Chondrocyte (in vitro differentiated cells): ENCODE data around the gene C9orf50. TPM values are rescaled to one million over a fixed set of nuclear protein-coding genes. Genes with fewer than 3 reads are reported as not detected.
A peak's percentile ranks its signal among the peaks of the same experiment; 100 is the strongest.

ENCODE experiments used
- DNase-seq: peaks from one replicate; pipeline ENCODE4 v3.0.0; 2021; ENCODE audit warnings: mixed read lengths, low spot score
- H3K27ac Mint-ChIP-seq: one replicate; pipeline ENCODE4 v1.8.0; 2021; ENCODE audit warnings: mild to moderate bottlenecking, moderate library complexity, mixed read lengths; ENCODE audit not compliant: unreplicated experiment
- H3K27me3 Mint-ChIP-seq: 2 replicates; pipeline ENCODE4 v1.8.0; 2021; ENCODE audit warnings: low read depth, mixed read lengths
- H3K36me3 Mint-ChIP-seq: 2 replicates; pipeline ENCODE4 v1.8.0; 2021; ENCODE audit warnings: low read depth, mixed read lengths
- H3K4me1 Mint-ChIP-seq: 2 replicates; pipeline ENCODE4 v1.8.0; 2021; ENCODE audit warnings: low read depth, mild to moderate bottlenecking, mixed read lengths
- H3K4me3 Mint-ChIP-seq: one replicate; pipeline ENCODE4 v1.8.0; 2021; ENCODE audit warnings: mild to moderate bottlenecking, moderate library complexity, mixed read lengths; ENCODE audit not compliant: unreplicated experiment
- H3K9me3 Mint-ChIP-seq: 2 replicates; pipeline ENCODE4 v1.8.0; 2021; ENCODE audit warnings: low read depth, mixed read lengths
- CTCF ChIP-seq: fragments of 200-600 bp; sonication (generic); IDR thresholded peaks from 2 replicates; pipeline ENCODE4 v1.5.0; 2021; ENCODE audit warnings: antibody characterized with exemption, mild to moderate bottlenecking, moderate library complexity
- total RNA-seq: library from RNA; stranded (reverse); gene quantifications from 3 replicates; pipeline ENCODE4 v1.2.1, GENCODE V29; 2021

C9orf50 gene
- total RNA-seq, 1 donor from 2014 or later: 0.30 TPM

GRCh38 chr9:129617167-129617566, 3.7 kb downstream of the C9orf50 start:
- Mint-ChIP-seq H3K4me1 (peaks cover 30% of the 10 kb centered on the region), H3K9me3 (no peaks in the 10 kb centered on the region), H3K27ac (peak overlapping the region; percentile 78), H3K4me3 (no peak overlapping the region), H3K27me3 (no peaks in the 10 kb centered on the region), H3K36me3 (no peaks in the 10 kb centered on the region)
- TF ChIP-seq CTCF: peak; percentile 79
- no peak for DNase-seq

- H3K9me3 Mint-ChIP-seq: no peaks in the 10 kb centered on the region
- no peak overlapping the region for H3K27ac Mint-ChIP-seq
- peaks cover 36% of the 10 kb centered on the region for H3K4me1 Mint-ChIP-seq
- H3K4me3 Mint-ChIP-seq: no peak overlapping the region
- TF ChIP-seq CTCF: no peak
- DNase-seq: no peak
- no peaks in the 10 kb centered on the region for H3K27me3 Mint-ChIP-seq
- H3K36me3 Mint-ChIP-seq: no peaks in the 10 kb centered on the region
These were observed 5.3 kb downstream of the C9orf50 start for GRCh38 chr9:129615407-129616285.

- Mint-ChIP-seq H3K36me3 (no peaks in the 10 kb centered on the region), H3K4me1 (peaks cover 36% of the 10 kb centered on the region), H3K9me3 (no peaks in the 10 kb centered on the region), H3K27me3 (no peaks in the 10 kb centered on the region), H3K27ac (no peak overlapping the region), H3K4me3 (no peak overlapping the region)
- no peak for TF ChIP-seq CTCF
- DNase-seq: no peak
These were observed 6.0 kb downstream of the C9orf50 start for GRCh38 chr9:129614932-129615331.

- no peak for DNase-seq
- Mint-ChIP-seq H3K4me1 (peaks cover 38% of the 10 kb centered on the region), H3K4me3 (no peak overlapping the region), H3K36me3 (no peaks in the 10 kb centered on the region), H3K27ac (no peak overlapping the region), H3K9me3 (no peaks in the 10 kb centered on the region), H3K27me3 (no peaks in the 10 kb centered on the region)
- TF ChIP-seq CTCF: no peak
These were observed 7.3 kb downstream of the C9orf50 start for GRCh38 chr9:129613520-129614175.

GRCh38 chr9:129612815-129613519, 7.9 kb downstream of the C9orf50 start:
- H3K9me3 Mint-ChIP-seq: no peaks in the 10 kb centered on the region
- H3K4me1 Mint-ChIP-seq: peaks cover 42% of the 10 kb centered on the region
- TF ChIP-seq CTCF: no peak
- H3K27ac Mint-ChIP-seq: no peak overlapping the region
- H3K27me3 Mint-ChIP-seq: no peaks in the 10 kb centered on the region
- H3K36me3 Mint-ChIP-seq: no peaks in the 10 kb centered on the region
- DNase-seq: no peak
- H3K4me3 Mint-ChIP-seq: no peak overlapping the region
